ENCODE data around the gene PHF3.

The PHF3 gene

GRCh38 chr6:63635588-63636517, at the start of gene PHF3:
Gene PHF3 (plus strand): TSS chr6:63635802. CDS start chr6:63646552, 10,750 bp downstream.
- Histone ChIP-seq H3K27me3 (ENCODE audit: low read depth, low read length) (no peaks in the 10 kb centered on the region), H3K4me1 (ENCODE audit: control insufficient read depth in 1 of 2, insufficient read depth in 2 of 2, low read length in 2 of 2) (peaks cover 4 to 31% of the 10 kb centered on the region in 2 donors), H3K36me3 (ENCODE audit: control insufficient read depth in 1 of 2, insufficient read depth in 2 of 2, low read length in 2 of 2) (peaks cover 0 to 7% of the 10 kb centered on the region in 2 donors), H3K9me3 (ENCODE audit: control insufficient read depth in 1 of 2, low read length in 2 of 2) (no peaks in the 10 kb centered on the region), H3K4me3 (ENCODE audit: low read depth in 1 of 2, low read length in 2 of 2) (peak within 1 kb of the TSS; percentile 80 to 96), H3K27ac (ENCODE audit: low read length) (peak within 1 kb of the TSS; percentile 86)

- Histone ChIP-seq H3K4me1 (ENCODE audit: control insufficient read depth in 1 of 2, insufficient read depth in 2 of 2, low read length in 2 of 2) (no peaks in the 10 kb centered on the region), H3K9me3 (ENCODE audit: control insufficient read depth in 1 of 2, low read length in 2 of 2) (no peaks in the 10 kb centered on the region), H3K36me3 (ENCODE audit: control insufficient read depth in 1 of 2, insufficient read depth in 2 of 2, low read length in 2 of 2) (no peaks in the 10 kb centered on the region), H3K4me3 (ENCODE audit: low read depth in 1 of 2, low read length in 2 of 2) (no peak overlapping the region), H3K27ac (ENCODE audit: low read length) (no peak overlapping the region), H3K27me3 (ENCODE audit: low read depth, low read length) (no peaks in the 10 kb centered on the region)
These were observed 45.6 kb upstream of the PHF3 start for GRCh38 chr6:63589952-63590411.

GRCh38 chr6:63592886-63593285, 42.7 kb upstream of the PHF3 start:
- Histone ChIP-seq H3K4me1 (ENCODE audit: control insufficient read depth in 1 of 2, insufficient read depth in 2 of 2, low read length in 2 of 2) (peaks cover 0 to 3% of the 10 kb centered on the region in 2 donors), H3K4me3 (ENCODE audit: low read depth in 1 of 2, low read length in 2 of 2) (no peak overlapping the region), H3K9me3 (ENCODE audit: control insufficient read depth in 1 of 2, low read length in 2 of 2) (no peaks in the 10 kb centered on the region), H3K27ac (ENCODE audit: low read length) (no peak overlapping the region), H3K27me3 (ENCODE audit: low read depth, low read length) (no peaks in the 10 kb centered on the region), H3K36me3 (ENCODE audit: control insufficient read depth in 1 of 2, insufficient read depth in 2 of 2, low read length in 2 of 2) (no peaks in the 10 kb centered on the region)

GRCh38 chr6:63597141-63598048, 38.2 kb upstream of the PHF3 start:
- no peaks in the 10 kb centered on the region for H3K9me3 ChIP-seq (ENCODE audit: control insufficient read depth in 1 of 2, low read length in 2 of 2)
- H3K4me1 ChIP-seq (ENCODE audit: control insufficient read depth in 1 of 2, insufficient read depth in 2 of 2, low read length in 2 of 2) = peaks cover 0 to 5% of the 10 kb centered on the region in 2 donors
- H3K27ac ChIP-seq (ENCODE audit: low read length) = no peak overlapping the region
- H3K4me3 ChIP-seq (ENCODE audit: low read depth in 1 of 2, low read length in 2 of 2) = peak overlapping the region; percentile 76 to 85
- H3K27me3 ChIP-seq (ENCODE audit: low read depth, low read length) = no peaks in the 10 kb centered on the region
- no peaks in the 10 kb centered on the region for H3K36me3 ChIP-seq (ENCODE audit: control insufficient read depth in 1 of 2, insufficient read depth in 2 of 2, low read length in 2 of 2)

- H3K27me3 ChIP-seq (ENCODE audit: low read depth, low read length) = no peaks in the 10 kb centered on the region
- H3K9me3 ChIP-seq (ENCODE audit: control insufficient read depth in 1 of 2, low read length in 2 of 2) = no peaks in the 10 kb centered on the region
- no peak overlapping the region for H3K27ac ChIP-seq (ENCODE audit: low read length)
- H3K4me3 ChIP-seq (ENCODE audit: low read depth in 1 of 2, low read length in 2 of 2) = peak overlapping the region; percentile 76 to 85
- H3K4me1 ChIP-seq (ENCODE audit: control insufficient read depth in 1 of 2, insufficient read depth in 2 of 2, low read length in 2 of 2) = peaks cover 0 to 5% of the 10 kb centered on the region in 2 donors
- H3K36me3 ChIP-seq (ENCODE audit: control insufficient read depth in 1 of 2, insufficient read depth in 2 of 2, low read length in 2 of 2) = no peaks in the 10 kb centered on the region
These were observed 37.3 kb upstream of the PHF3 start for GRCh38 chr6:63598049-63599036.

GRCh38 chr6:63599243-63599642, 36.4 kb upstream of the PHF3 start:
- Histone ChIP-seq H3K4me3 (ENCODE audit: low read depth in 1 of 2, low read length in 2 of 2) (no peak overlapping the region), H3K9me3 (ENCODE audit: control insufficient read depth in 1 of 2, low read length in 2 of 2) (no peaks in the 10 kb centered on the region), H3K36me3 (ENCODE audit: control insufficient read depth in 1 of 2, insufficient read depth in 2 of 2, low read length in 2 of 2) (no peaks in the 10 kb centered on the region), H3K27me3 (ENCODE audit: low read depth, low read length) (no peaks in the 10 kb centered on the region), H3K27ac (ENCODE audit: low read length) (no peak overlapping the region), H3K4me1 (ENCODE audit: control insufficient read depth in 1 of 2, insufficient read depth in 2 of 2, low read length in 2 of 2) (peaks cover 0 to 5% of the 10 kb centered on the region in 2 donors)

- Histone ChIP-seq H3K4me1 (ENCODE audit: control insufficient read depth in 1 of 2, insufficient read depth in 2 of 2, low read length in 2 of 2) (peaks cover 0 to 5% of the 10 kb centered on the region in 2 donors), H3K27ac (ENCODE audit: low read length) (no peak overlapping the region), H3K4me3 (ENCODE audit: low read depth in 1 of 2, low read length in 2 of 2) (no peak overlapping the region), H3K27me3 (ENCODE audit: low read depth, low read length) (no peaks in the 10 kb centered on the region), H3K36me3 (ENCODE audit: control insufficient read depth in 1 of 2, insufficient read depth in 2 of 2, low read length in 2 of 2) (no peaks in the 10 kb centered on the region), H3K9me3 (ENCODE audit: control insufficient read depth in 1 of 2, low read length in 2 of 2) (no peaks in the 10 kb centered on the region)
These were observed 35.5 kb upstream of the PHF3 start for GRCh38 chr6:63600136-63600535.

GRCh38 chr6:63609231-63609630, 26.4 kb upstream of the PHF3 start:
- H3K27ac ChIP-seq (ENCODE audit: low read length) = no peak overlapping the region
- no peaks in the 10 kb centered on the region for H3K27me3 ChIP-seq (ENCODE audit: low read depth, low read length)
- H3K9me3 ChIP-seq (ENCODE audit: control insufficient read depth in 1 of 2, low read length in 2 of 2) = no peaks in the 10 kb centered on the region
- H3K4me3 ChIP-seq (ENCODE audit: low read depth in 1 of 2, low read length in 2 of 2) = no peak overlapping the region
- H3K4me1 ChIP-seq (ENCODE audit: control insufficient read depth in 1 of 2, insufficient read depth in 2 of 2, low read length in 2 of 2) = no peaks in the 10 kb centered on the region
- no peaks in the 10 kb centered on the region for H3K36me3 ChIP-seq (ENCODE audit: control insufficient read depth in 1 of 2, insufficient read depth in 2 of 2, low read length in 2 of 2)

- H3K27ac ChIP-seq (ENCODE audit: low read length) = no peak overlapping the region
- no peak overlapping the region for H3K4me3 ChIP-seq (ENCODE audit: low read depth in 1 of 2, low read length in 2 of 2)
These were observed 24.7 kb upstream of the PHF3 start for GRCh38 chr6:63610944-63611343.

GRCh38 chr6:63611560-63611959, 24.0 kb upstream of the PHF3 start:
- H3K27ac ChIP-seq (ENCODE audit: low read length) = no peak overlapping the region
- no peaks in the 10 kb centered on the region for H3K36me3 ChIP-seq (ENCODE audit: control insufficient read depth in 1 of 2, insufficient read depth in 2 of 2, low read length in 2 of 2)
- no peaks in the 10 kb centered on the region for H3K27me3 ChIP-seq (ENCODE audit: low read depth, low read length)

More at GRCh38 chr6:63610944-63611343, 24.7 kb upstream of the PHF3 start:
- H3K4me1 ChIP-seq (ENCODE audit: control insufficient read depth in 1 of 2, insufficient read depth in 2 of 2, low read length in 2 of 2) = no peaks in the 10 kb centered on the region
- H3K36me3 ChIP-seq (ENCODE audit: control insufficient read depth in 1 of 2, insufficient read depth in 2 of 2, low read length in 2 of 2) = no peaks in the 10 kb centered on the region
- H3K27me3 ChIP-seq (ENCODE audit: low read depth, low read length) = no peaks in the 10 kb centered on the region
- no peaks in the 10 kb centered on the region for H3K9me3 ChIP-seq (ENCODE audit: control insufficient read depth in 1 of 2, low read length in 2 of 2)

More at GRCh38 chr6:63611560-63611959, 24.0 kb upstream of the PHF3 start:
- Histone ChIP-seq H3K4me3 (ENCODE audit: low read depth in 1 of 2, low read length in 2 of 2) (no peak overlapping the region), H3K4me1 (ENCODE audit: control insufficient read depth in 1 of 2, insufficient read depth in 2 of 2, low read length in 2 of 2) (no peaks in the 10 kb centered on the region), H3K9me3 (ENCODE audit: control insufficient read depth in 1 of 2, low read length in 2 of 2) (no peaks in the 10 kb centered on the region)

All from muscle layer of duodenum (tissue), 2 donors.